Panc1 (cell line): Measurements from ENCODE around the gene WASF3. TPM values are rescaled to one million over a fixed set of nuclear protein-coding genes. Genes with fewer than 3 reads are reported as not detected.

Source experiments
- ATAC-seq: fragments of 200-7000 bp; cut with Tn5 transposase; 2 replicates; pipeline ENCODE4 v1.9.1; 2020; ENCODE audit warnings: mild to moderate bottlenecking, moderate library complexity
- BruUV-seq: library from RNA; stranded (reverse); fragments of 400-500 nt; replicated peaks from 2 replicates; lab custom pipeline; 2021; lab: Mats Ljungman, UMichigan
- CTCF ChIA-PET: fragments of 300-600 bp; sonication (Branson Sonifier 250); formaldehyde crosslinking; loops from one replicate; lab custom pipeline; 2022; ENCODE audit warnings: antibody characterized with exemption; lab: Charles Lee
- POLR2A ChIA-PET: fragments of 300-600 bp; sonication (Branson Sonifier 250); formaldehyde crosslinking; loops from one replicate; lab custom pipeline; 2022; ENCODE audit warnings: antibody characterized with exemption; lab: Charles Lee
- DNase-seq: peaks from one replicate; pipeline ENCODE4 v3.0.0-alpha.2; 2010; ENCODE audit warnings: low read depth, low spot score
- H3K27ac ChIP-seq: 2 replicates; pipeline ENCODE4 v1.5.1; 2011; ENCODE audit warnings: mild to moderate bottlenecking, low read length, inconsistent platforms
- H3K27me3 ChIP-seq: fragments of 200-500 bp; sonication (Bioruptor generic); 2 replicates; pipeline ENCODE4 v1.6.0; 2014; ENCODE audit warnings: low read length, inconsistent platforms; ENCODE audit not compliant: control insufficient read depth, insufficient read depth
- H3K36me3 ChIP-seq: fragments of 200-500 bp; sonication (Bioruptor generic); 2 replicates; pipeline ENCODE4 v1.5.1; 2014; ENCODE audit warnings: inconsistent platforms, mild to moderate bottlenecking, low read length, moderate library complexity; ENCODE audit not compliant: control insufficient read depth, insufficient read depth
- H3K4me1 ChIP-seq: 2 replicates; pipeline ENCODE4 v1.5.1; 2011; ENCODE audit warnings: inconsistent platforms, mild to moderate bottlenecking, low read length, moderate library complexity; ENCODE audit not compliant: control insufficient read depth, insufficient read depth
- H3K4me3 ChIP-seq, 2 experiments: 2 replicates each; pipeline ENCODE4 v1.5.1; 2011 to 2012; ENCODE audit warnings: low read depth in 2 of 2, low read length in 2 of 2, mild to moderate bottlenecking in 2 of 2, inconsistent platforms in 1 of 2, moderate library complexity in 1 of 2
- H3K9me3 ChIP-seq: fragments of 200-500 bp; sonication (Bioruptor generic); 2 replicates; pipeline ENCODE4 v1.5.1; 2014; ENCODE audit warnings: low read depth, mild to moderate bottlenecking, inconsistent platforms, low read length, moderate library complexity; ENCODE audit not compliant: control insufficient read depth, insufficient read depth
- POLR2AphosphoS5 ChIP-seq: IDR thresholded peaks from 2 replicates; pipeline ENCODE4 v1.6.1; 2012; ENCODE audit warnings: mild to moderate bottlenecking, low read depth, low read length, moderate library complexity
- SIN3A ChIP-seq: IDR thresholded peaks from 2 replicates; pipeline ENCODE4 v1.6.1; 2012; ENCODE audit warnings: low read depth, mild to moderate bottlenecking, low read length, moderate library complexity, borderline replicate concordance; ENCODE audit not compliant: insufficient read depth
- TCF7L2 ChIP-seq: IDR thresholded peaks from 2 replicates; pipeline ENCODE4 v1.6.1; 2011; ENCODE audit warnings: mild to moderate bottlenecking, low read depth, low read length, inconsistent platforms
- in situ Hi-C: cut with HindIII; loops from 2 replicates; pipeline ENCODE4 v1.10.0; 2016; ENCODE audit warnings: low sequenced_read_pairs, low pct_unique_long_range_greater_than_20kb
- intact Hi-C: fragments of 100-400 bp; cut with micrococcal nuclease; formaldehyde crosslinking; loops from one replicate; pipeline ENCODE4 v1.10.0; 2022; ENCODE audit not compliant: unreplicated experiment
- total RNA-seq: library from RNA; stranded (reverse); gene quantifications from one replicate; pipeline ENCODE4 v1.2.1, GENCODE V29; 2021; ENCODE audit not compliant: unreplicated experiment
- TF ChIP-seq, protein P1 (sequence below), 2 experiments: IDR thresholded peaks; 2 replicates each; pipeline ENCODE4 v1.6.1; 2011 to 2012; ENCODE audit warnings: low read depth in 2 of 2, control low read depth in 1 of 2, low read length in 1 of 2, mild to moderate bottlenecking in 1 of 2, moderate library complexity in 1 of 2; ENCODE audit not compliant: insufficient read depth in 1 of 2
- TF ChIP-seq, protein P2 (sequence below): fragments of 450-650 bp; IDR thresholded peaks from 2 replicates; pipeline ENCODE4 v1.5.1; 2017; ENCODE audit warnings: mild to moderate bottlenecking

The WASF3 gene
- total RNA-seq, 1 experiment from 2014 or later = 20.2 TPM

DNA sequence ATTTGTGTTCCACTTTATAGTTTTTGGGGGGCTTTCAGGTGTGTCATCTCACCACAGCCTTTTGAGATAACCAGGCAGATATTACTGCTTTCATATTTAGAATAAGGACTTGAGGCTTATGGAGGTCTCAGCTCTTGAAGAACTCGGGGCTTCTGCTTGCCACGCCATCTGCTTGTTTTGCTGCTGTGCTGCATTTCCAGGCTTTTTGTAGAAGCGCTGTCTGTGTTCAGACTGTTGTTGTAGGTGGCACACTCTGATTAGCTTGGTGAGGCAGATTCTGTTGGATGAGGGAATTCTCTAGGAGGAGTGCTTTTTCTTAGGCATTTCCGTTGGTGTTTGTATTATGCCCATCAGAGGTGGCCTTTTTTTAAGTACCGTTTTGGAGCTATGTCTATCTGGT, 57.2 kb downstream of the WASF3 start:
- Histone ChIP-seq H3K9me3 (no peaks in the 10 kb centered on the region), H3K4me3 (no peak overlapping the region), H3K36me3 (no peaks in the 10 kb centered on the region), H3K27me3 (no peaks in the 10 kb centered on the region), H3K4me1 (no peaks in the 10 kb centered on the region), H3K27ac (no peak overlapping the region)
- intact Hi-C loops (no loop called here), in situ Hi-C loops (no loop called here)
- CTCF ChIA-PET = no interaction called here
- DNase-seq (no peak), ATAC-seq (no peak)
- POLR2A ChIA-PET = interaction anchor here (0.6 kb wide), 1 partner anchor 13 kb away, joined by 3 read pairs; no protein-coding TSS in a partner anchor
- BruUV-seq = no TSS peak
- TF ChIP-seq, protein P1, sequence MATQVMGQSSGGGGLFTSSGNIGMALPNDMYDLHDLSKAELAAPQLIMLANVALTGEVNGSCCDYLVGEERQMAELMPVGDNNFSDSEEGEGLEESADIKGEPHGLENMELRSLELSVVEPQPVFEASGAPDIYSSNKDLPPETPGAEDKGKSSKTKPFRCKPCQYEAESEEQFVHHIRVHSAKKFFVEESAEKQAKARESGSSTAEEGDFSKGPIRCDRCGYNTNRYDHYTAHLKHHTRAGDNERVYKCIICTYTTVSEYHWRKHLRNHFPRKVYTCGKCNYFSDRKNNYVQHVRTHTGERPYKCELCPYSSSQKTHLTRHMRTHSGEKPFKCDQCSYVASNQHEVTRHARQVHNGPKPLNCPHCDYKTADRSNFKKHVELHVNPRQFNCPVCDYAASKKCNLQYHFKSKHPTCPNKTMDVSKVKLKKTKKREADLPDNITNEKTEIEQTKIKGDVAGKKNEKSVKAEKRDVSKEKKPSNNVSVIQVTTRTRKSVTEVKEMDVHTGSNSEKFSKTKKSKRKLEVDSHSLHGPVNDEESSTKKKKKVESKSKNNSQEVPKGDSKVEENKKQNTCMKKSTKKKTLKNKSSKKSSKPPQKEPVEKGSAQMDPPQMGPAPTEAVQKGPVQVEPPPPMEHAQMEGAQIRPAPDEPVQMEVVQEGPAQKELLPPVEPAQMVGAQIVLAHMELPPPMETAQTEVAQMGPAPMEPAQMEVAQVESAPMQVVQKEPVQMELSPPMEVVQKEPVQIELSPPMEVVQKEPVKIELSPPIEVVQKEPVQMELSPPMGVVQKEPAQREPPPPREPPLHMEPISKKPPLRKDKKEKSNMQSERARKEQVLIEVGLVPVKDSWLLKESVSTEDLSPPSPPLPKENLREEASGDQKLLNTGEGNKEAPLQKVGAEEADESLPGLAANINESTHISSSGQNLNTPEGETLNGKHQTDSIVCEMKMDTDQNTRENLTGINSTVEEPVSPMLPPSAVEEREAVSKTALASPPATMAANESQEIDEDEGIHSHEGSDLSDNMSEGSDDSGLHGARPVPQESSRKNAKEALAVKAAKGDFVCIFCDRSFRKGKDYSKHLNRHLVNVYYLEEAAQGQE (IDR thresholded peaks at IDR 0.05; ENCODE audit: insufficient read depth in 1 of 2, low read depth in 2 of 2, low read length in 1 of 2) = no peak
- TF ChIP-seq SIN3A (no peak), POLR2AphosphoS5 (no peak), TCF7L2 (no peak)
- TF ChIP-seq, protein P2, sequence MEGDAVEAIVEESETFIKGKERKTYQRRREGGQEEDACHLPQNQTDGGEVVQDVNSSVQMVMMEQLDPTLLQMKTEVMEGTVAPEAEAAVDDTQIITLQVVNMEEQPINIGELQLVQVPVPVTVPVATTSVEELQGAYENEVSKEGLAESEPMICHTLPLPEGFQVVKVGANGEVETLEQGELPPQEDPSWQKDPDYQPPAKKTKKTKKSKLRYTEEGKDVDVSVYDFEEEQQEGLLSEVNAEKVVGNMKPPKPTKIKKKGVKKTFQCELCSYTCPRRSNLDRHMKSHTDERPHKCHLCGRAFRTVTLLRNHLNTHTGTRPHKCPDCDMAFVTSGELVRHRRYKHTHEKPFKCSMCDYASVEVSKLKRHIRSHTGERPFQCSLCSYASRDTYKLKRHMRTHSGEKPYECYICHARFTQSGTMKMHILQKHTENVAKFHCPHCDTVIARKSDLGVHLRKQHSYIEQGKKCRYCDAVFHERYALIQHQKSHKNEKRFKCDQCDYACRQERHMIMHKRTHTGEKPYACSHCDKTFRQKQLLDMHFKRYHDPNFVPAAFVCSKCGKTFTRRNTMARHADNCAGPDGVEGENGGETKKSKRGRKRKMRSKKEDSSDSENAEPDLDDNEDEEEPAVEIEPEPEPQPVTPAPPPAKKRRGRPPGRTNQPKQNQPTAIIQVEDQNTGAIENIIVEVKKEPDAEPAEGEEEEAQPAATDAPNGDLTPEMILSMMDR = no peak

DNA sequence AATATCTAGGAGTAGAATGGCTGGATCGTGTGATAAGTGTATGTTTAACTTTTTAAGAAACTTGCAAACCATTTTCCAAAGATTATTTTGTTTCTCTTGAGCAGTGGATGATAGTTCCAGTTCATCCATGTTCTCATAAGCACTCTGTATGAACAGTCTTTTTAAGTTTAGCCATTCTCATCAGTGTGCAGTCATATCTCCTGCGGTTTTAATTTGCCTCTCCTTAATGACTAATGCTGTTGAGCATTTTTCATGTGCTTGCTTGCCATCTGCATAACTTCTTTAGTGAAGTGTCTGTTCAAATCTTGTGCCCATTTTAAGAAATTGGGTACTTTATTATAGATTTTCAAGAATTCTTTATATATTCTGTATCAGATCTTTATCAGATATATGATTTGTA, 58.6 kb downstream of the WASF3 start:
- BruUV-seq = no TSS peak
- ChIA-PET POLR2A (no interaction called here), CTCF (no interaction called here)
- DNase-seq (no peak), ATAC-seq (no peak)
- no peaks in the 10 kb centered on the region for H3K9me3 ChIP-seq
- H3K27me3 ChIP-seq = no peaks in the 10 kb centered on the region
- H3K4me3 ChIP-seq = no peak overlapping the region
- no peak for TF ChIP-seq POLR2AphosphoS5
- no peak for TF ChIP-seq SIN3A
- TF ChIP-seq TCF7L2 = no peak
- TF ChIP-seq, protein P2 = no peak
- TF ChIP-seq, protein P1 (IDR thresholded peaks at IDR 0.05; ENCODE audit: insufficient read depth in 1 of 2, low read depth in 2 of 2, low read length in 1 of 2) = no peak
- no peak overlapping the region for H3K27ac ChIP-seq
- no peaks in the 10 kb centered on the region for H3K4me1 ChIP-seq
- in situ Hi-C loops (no loop called here), intact Hi-C loops (no loop called here)
- H3K36me3 ChIP-seq = no peaks in the 10 kb centered on the region
